ENCODE results near the gene HES7. TPM values are rescaled to one million over a fixed set of nuclear protein-coding genes. Genes with fewer than 3 reads are reported as not detected.

The HES7 gene
- total RNA-seq, 1 donor from 2014 or later = 1.3 TPM

DNA sequence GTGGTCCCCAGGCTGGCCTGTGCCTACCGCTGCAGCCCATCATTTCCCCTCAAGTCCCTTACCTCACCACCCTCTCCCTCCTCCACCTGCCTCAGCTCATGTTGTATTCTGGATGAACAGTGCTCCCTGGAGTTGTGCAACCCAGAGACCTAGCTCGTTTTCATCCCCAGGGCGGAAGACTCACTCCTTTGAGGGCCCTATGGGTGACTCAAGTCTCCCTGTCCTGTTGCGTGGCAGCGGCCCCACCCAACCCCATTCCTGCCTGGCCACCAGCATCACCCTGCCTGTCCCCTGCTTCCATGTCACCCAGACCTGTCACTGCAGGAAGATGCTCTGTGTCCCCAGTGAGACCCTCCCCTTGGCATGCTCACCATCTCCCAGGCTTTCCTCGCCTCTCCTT is 39.7 kb downstream of the HES7 start:
- DNase-seq (ENCODE audit: low read depth) = no peak
- FAIRE-seq = peak; percentile 18
- Histone ChIP-seq H3K27me3 (ENCODE audit: control insufficient read depth, insufficient read depth, low read length) (peaks cover 4% of the 10 kb centered on the region), H3K4me3 (ENCODE audit: low read depth, low read length) (no peak overlapping the region), H3K36me3 (ENCODE audit: control insufficient read depth, insufficient read depth, low read length) (no peaks in the 10 kb centered on the region)
- TF ChIP-seq, protein P1, sequence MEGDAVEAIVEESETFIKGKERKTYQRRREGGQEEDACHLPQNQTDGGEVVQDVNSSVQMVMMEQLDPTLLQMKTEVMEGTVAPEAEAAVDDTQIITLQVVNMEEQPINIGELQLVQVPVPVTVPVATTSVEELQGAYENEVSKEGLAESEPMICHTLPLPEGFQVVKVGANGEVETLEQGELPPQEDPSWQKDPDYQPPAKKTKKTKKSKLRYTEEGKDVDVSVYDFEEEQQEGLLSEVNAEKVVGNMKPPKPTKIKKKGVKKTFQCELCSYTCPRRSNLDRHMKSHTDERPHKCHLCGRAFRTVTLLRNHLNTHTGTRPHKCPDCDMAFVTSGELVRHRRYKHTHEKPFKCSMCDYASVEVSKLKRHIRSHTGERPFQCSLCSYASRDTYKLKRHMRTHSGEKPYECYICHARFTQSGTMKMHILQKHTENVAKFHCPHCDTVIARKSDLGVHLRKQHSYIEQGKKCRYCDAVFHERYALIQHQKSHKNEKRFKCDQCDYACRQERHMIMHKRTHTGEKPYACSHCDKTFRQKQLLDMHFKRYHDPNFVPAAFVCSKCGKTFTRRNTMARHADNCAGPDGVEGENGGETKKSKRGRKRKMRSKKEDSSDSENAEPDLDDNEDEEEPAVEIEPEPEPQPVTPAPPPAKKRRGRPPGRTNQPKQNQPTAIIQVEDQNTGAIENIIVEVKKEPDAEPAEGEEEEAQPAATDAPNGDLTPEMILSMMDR (IDR thresholded peaks at IDR 0.05; ENCODE audit: insufficient read depth, low read length, severe bottlenecking) = no peak

DNA sequence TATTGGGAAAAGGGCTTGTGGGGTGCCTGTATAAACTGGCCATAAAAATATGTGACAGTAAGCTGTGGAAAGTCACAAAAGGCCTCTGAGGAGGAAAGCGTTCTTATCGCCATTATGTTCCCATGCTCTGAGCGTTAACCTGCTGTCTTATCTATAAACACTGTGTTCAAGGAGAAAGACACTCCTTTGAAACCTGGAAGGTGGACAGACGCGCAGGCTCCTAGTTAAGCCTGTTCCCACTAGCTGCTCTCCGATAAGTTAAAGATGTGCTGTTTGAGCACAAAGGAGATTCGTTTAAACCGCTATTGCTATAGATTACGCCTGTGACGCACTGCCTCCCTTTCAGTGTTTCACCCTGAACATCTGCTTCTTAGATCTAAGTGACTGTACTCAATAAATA is 41.6 kb downstream of the HES7 start:
- H3K27me3 ChIP-seq (ENCODE audit: control insufficient read depth, insufficient read depth, low read length) = peaks cover 1% of the 10 kb centered on the region
- no peaks in the 10 kb centered on the region for H3K36me3 ChIP-seq (ENCODE audit: control insufficient read depth, insufficient read depth, low read length)
- FAIRE-seq (no peak), DNase-seq (ENCODE audit: low read depth) (no peak)
- H3K4me3 ChIP-seq (ENCODE audit: low read depth, low read length) = no peak overlapping the region
- TF ChIP-seq, protein P1 (IDR thresholded peaks at IDR 0.05; ENCODE audit: insufficient read depth, low read length, severe bottlenecking) = no peak

DNA sequence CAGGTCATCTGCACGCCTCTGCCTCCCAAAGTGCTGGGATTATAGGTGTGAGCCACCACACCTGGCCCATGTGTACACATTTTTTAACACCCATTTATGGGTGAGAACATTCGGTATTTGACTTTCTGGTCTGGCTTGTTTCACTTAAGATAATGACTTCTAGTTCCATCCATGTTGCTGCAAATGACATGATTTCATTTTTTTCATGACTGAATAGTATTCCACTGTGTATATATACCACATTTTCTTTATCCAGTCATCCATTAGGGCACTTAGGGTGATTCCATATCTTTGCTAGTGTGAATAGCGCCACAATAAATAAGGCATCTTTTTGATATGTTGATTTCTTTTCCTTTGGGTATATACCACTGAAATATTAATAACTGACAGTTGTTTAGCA is 42.0 kb downstream of the HES7 start:
- TF ChIP-seq, protein P1 (IDR thresholded peaks at IDR 0.05; ENCODE audit: insufficient read depth, low read length, severe bottlenecking) = no peak
- H3K27me3 ChIP-seq (ENCODE audit: control insufficient read depth, insufficient read depth, low read length) = peaks cover 1% of the 10 kb centered on the region
- H3K4me3 ChIP-seq (ENCODE audit: low read depth, low read length) = no peak overlapping the region
- DNase-seq (ENCODE audit: low read depth) = no peak
- FAIRE-seq = no peak
- no peaks in the 10 kb centered on the region for H3K36me3 ChIP-seq (ENCODE audit: control insufficient read depth, insufficient read depth, low read length)

DNA sequence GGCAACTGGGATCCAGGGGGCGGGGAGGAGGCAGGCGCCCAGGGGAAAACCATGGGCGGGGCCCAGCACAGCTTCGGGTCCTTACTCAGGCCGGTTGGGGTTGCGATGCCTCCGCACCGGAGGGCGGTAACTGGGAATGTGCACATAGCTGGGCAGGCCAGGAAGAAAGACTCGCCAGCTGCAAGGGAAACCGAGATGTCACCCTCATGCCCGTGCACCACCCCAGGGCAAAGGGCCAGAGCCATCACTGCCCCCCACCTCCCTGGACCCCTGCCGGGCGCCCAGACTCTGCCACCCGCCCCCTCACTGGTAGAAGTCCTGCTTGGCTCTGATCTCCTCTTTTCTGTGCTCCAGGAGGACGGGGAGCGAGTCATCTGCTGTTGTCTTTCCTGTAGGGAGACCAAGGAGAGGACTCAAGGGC is 43.1 kb downstream of the HES7 start:
- no peak for DNase-seq (ENCODE audit: low read depth)
- TF ChIP-seq, protein P1 (IDR thresholded peaks at IDR 0.05; ENCODE audit: insufficient read depth, low read length, severe bottlenecking) = no peak
- Histone ChIP-seq H3K36me3 (ENCODE audit: control insufficient read depth, insufficient read depth, low read length) (no peaks in the 10 kb centered on the region), H3K4me3 (ENCODE audit: low read depth, low read length) (no peak overlapping the region), H3K27me3 (ENCODE audit: control insufficient read depth, insufficient read depth, low read length) (peaks cover under 1% of the 10 kb centered on the region)
- FAIRE-seq = no peak

DNA sequence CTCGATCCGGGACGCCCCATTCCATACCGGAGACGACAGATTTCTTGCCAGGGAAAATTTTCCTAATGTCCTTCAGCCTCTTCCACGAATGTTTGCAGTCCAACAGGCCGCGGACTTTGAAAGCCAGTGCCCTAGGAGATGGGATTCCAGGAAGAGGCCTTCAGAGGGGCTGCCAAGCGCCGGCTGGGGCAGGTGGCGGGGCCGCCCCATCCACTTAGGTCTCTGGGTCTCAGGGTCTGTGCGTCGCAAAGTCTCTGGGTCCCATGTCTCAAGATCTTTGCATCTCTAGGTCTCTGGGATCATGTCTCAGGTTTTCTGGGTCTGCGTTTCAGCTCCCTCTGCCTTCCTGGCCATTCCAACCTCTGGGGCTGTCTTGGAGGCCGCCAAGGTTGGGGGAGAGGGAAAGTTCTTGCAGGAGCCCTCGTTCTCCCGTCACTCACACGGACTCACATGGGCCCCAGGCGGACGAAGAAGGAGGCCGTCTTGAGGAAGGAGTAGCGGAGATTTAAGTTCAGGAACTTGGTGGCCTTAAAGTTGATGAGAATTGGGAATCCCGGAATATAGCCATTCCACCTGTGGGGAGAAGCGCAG is 43.6 kb downstream of the HES7 start:
- H3K4me3 ChIP-seq (ENCODE audit: low read depth, low read length) = peak overlapping the region; percentile 44
- DNase-seq (ENCODE audit: low read depth) (no peak), FAIRE-seq (no peak)
- H3K27me3 ChIP-seq (ENCODE audit: control insufficient read depth, insufficient read depth, low read length) = no peaks in the 10 kb centered on the region
- TF ChIP-seq, protein P1 (IDR thresholded peaks at IDR 0.05; ENCODE audit: insufficient read depth, low read length, severe bottlenecking) = no peak
- no peaks in the 10 kb centered on the region for H3K36me3 ChIP-seq (ENCODE audit: control insufficient read depth, insufficient read depth, low read length)
